Activated naive CD4-positive, alpha-beta T cell (primary cell): ENCODE measurements around the gene SPINK7.

Source experiments
- DNase-seq, 4 experiments: peaks; one replicate each; lab custom pipeline; 2025; lab: John Stamatoyannopoulos, UW

Gene SPINK7

GRCh38 chr5:148343603-148344487 lies 31.6 kb downstream of the SPINK7 start:
- DNase-seq: no peak

GRCh38 chr5:148347706-148348105 lies 35.5 kb downstream of the SPINK7 start:
- DNase-seq: no peak

- no peak for DNase-seq
These were observed 40.5 kb downstream of the SPINK7 start for GRCh38 chr5:148352696-148353095.

- DNase-seq: no peak
These were observed 41.4 kb downstream of the SPINK7 start for GRCh38 chr5:148353634-148354033.

- DNase-seq: no peak
These were observed 52.1 kb downstream of the SPINK7 start for GRCh38 chr5:148364343-148364742.
